ENCODE data around the gene CFHR5. TPM values are rescaled to one million over a fixed set of nuclear protein-coding genes. Genes with fewer than 3 reads are reported as not detected.

Gene CFHR5
- total and polyA plus RNA-seq, 2 experiments from 2014 or later: not detected

- TF ChIP-seq ZNF331 (CRISPR knock-in tag; IDR thresholded peaks at IDR 0.05; ENCODE audit: low read depth) (no peak), CTCF (conservative IDR thresholded peaks at IDR 0.05; ENCODE audit: low read depth in 2 of 2) (no peak), ZNF114 (CRISPR knock-in tag; IDR thresholded peaks at IDR 0.05) (no peak), CREB1 (CRISPR knock-in tag; IDR thresholded peaks at IDR 0.05; ENCODE audit: low read depth) (no peak), STAT1 (IDR thresholded peaks at IDR 0.05; ENCODE audit: unreplicated experiment) (no peak), ZNF462 (CRISPR knock-in tag; IDR thresholded peaks at IDR 0.05) (no peak), REST (IDR thresholded peaks at IDR 0.05; ENCODE audit: unreplicated experiment) (no peak), POLR2AphosphoS5 (IDR thresholded peaks at IDR 0.05; ENCODE audit: low read depth) (no peak), NANOG (IDR thresholded peaks at IDR 0.05; ENCODE audit: borderline replicate concordance) (no peak), EZH2 (IDR thresholded peaks at IDR 0.05; ENCODE audit: low read depth, unreplicated experiment) (no peak), EZH2phosphoT487 (IDR thresholded peaks at IDR 0.05; ENCODE audit: unreplicated experiment) (no peak), JUNB (IDR thresholded peaks at IDR 0.05; ENCODE audit: unreplicated experiment) (no peak), ETS1 (IDR thresholded peaks at IDR 0.05) (no peak)
- no peaks in the 10 kb centered on the region for H3K27me3 ChIP-seq (ENCODE audit: insufficient read depth)
- H2AFZ ChIP-seq: no peak overlapping the region
- H3K27me3 Mint-ChIP-seq (ENCODE audit: insufficient read depth, low read depth, poor library complexity): peaks cover 1% of the 10 kb centered on the region
- ATAC-seq (no peak), DNase-seq (ENCODE audit: low spot score) (no peak)
- H3K4me2 ChIP-seq: no peak overlapping the region
- H3K9me3 Mint-ChIP-seq: no peaks in the 10 kb centered on the region
- no peak overlapping the region for H3K27ac Mint-ChIP-seq
- H3K9me2 ChIP-seq (ENCODE audit: insufficient read depth): no peaks in the 10 kb centered on the region
- no peaks in the 10 kb centered on the region for H3K4me1 ChIP-seq (ENCODE audit: insufficient read depth)
- H4K20me1 ChIP-seq (replicated peaks; ENCODE audit: insufficient read depth): no peaks in the 10 kb centered on the region
- H3K4me3 ChIP-seq: no peak overlapping the region
- H3K27ac ChIP-seq (ENCODE audit: low read depth): no peak overlapping the region
- H3K4me3 Mint-ChIP-seq: no peak overlapping the region
- no peaks in the 10 kb centered on the region for H3K36me3 ChIP-seq (ENCODE audit: insufficient read depth)
- no peaks in the 10 kb centered on the region for H3F3A ChIP-seq (replicated peaks; ENCODE audit: low read depth)
- no peaks in the 10 kb centered on the region for H3K4me1 Mint-ChIP-seq
- H3K79me2 ChIP-seq (replicated peaks; ENCODE audit: insufficient read depth): no peaks in the 10 kb centered on the region
- H3K36me3 Mint-ChIP-seq (ENCODE audit: low read depth): no peaks in the 10 kb centered on the region
Observed at GRCh38 chr1:197042676-197043341, 65.5 kb downstream of the CFHR5 start.

Measured in GM23338 (cell line).